PFSK-1 (cell line): ENCODE measurements around the gene IL18BP.

Source experiments
- FOXP2 ChIP-seq: optimal IDR thresholded peaks from 2 replicates; pipeline ENCODE3; 2011; ENCODE audit warnings: borderline replicate concordance, control low read depth, inconsistent platforms; ENCODE audit not compliant: insufficient read depth; ENCODE audit errors: extremely low read length, extremely low read depth
- POLR2AphosphoS5 ChIP-seq: IDR thresholded peaks from 2 replicates; pipeline ENCODE4 v1.6.1; 2012; ENCODE audit warnings: low read depth, mild to moderate bottlenecking, control low read depth, low read length, moderate library complexity
- REST ChIP-seq, 2 experiments: IDR thresholded peaks; 2 replicates each; pipeline versions ENCODE4 v1.6.1 to v1.8.0; 2011 to 2012; ENCODE audit warnings: low read depth in 2 of 2, low read length in 2 of 2, control low read depth in 1 of 2, inconsistent platforms in 1 of 2, mild to moderate bottlenecking in 1 of 2, moderate library complexity in 1 of 2; ENCODE audit not compliant: insufficient read depth in 1 of 2
- SIN3A ChIP-seq: IDR thresholded peaks from 2 replicates; pipeline ENCODE4 v1.6.1; 2012; ENCODE audit warnings: mild to moderate bottlenecking, low read length, moderate library complexity, borderline replicate concordance; ENCODE audit not compliant: insufficient read depth
- TAF1 ChIP-seq: IDR thresholded peaks from 2 replicates; pipeline ENCODE4 v1.6.1; 2012; ENCODE audit warnings: low read length, control low read depth, borderline replicate concordance; ENCODE audit not compliant: insufficient read depth

Gene IL18BP

GRCh38 chr11:71962428-71963038 lies 36.2 kb upstream of the IL18BP start:
- TF ChIP-seq TAF1 = no peak
- no peak for TF ChIP-seq SIN3A
- TF ChIP-seq POLR2AphosphoS5 = no peak

- TF ChIP-seq FOXP2 = no peak
- TF ChIP-seq TAF1 = no peak
- TF ChIP-seq REST (IDR thresholded peaks at IDR 0.05; ENCODE audit: insufficient read depth in 1 of 2, low read depth in 2 of 2, low read length in 2 of 2) = no peak
- TF ChIP-seq SIN3A = no peak
- no peak for TF ChIP-seq POLR2AphosphoS5
Measured at GRCh38 chr11:71963468-71963867, 35.2 kb upstream of the IL18BP start.

GRCh38 chr11:71964641-71965040 lies 34.1 kb upstream of the IL18BP start:
- TF ChIP-seq TAF1 (no peak), SIN3A (no peak), FOXP2 (no peak), REST (IDR thresholded peaks at IDR 0.05; ENCODE audit: insufficient read depth in 1 of 2, low read depth in 2 of 2, low read length in 2 of 2) (no peak), POLR2AphosphoS5 (no peak)

- no peak for TF ChIP-seq POLR2AphosphoS5
- TF ChIP-seq FOXP2 = no peak
- no peak for TF ChIP-seq TAF1
- TF ChIP-seq SIN3A = no peak
- no peak for TF ChIP-seq REST (IDR thresholded peaks at IDR 0.05; ENCODE audit: insufficient read depth in 1 of 2, low read depth in 2 of 2, low read length in 2 of 2)
Measured at GRCh38 chr11:71971680-71972079, 27.0 kb upstream of the IL18BP start.

- no peak for TF ChIP-seq SIN3A
- TF ChIP-seq TAF1 = no peak
- TF ChIP-seq REST (IDR thresholded peaks at IDR 0.05; ENCODE audit: insufficient read depth in 1 of 2, low read depth in 2 of 2, low read length in 2 of 2) = no peak
- TF ChIP-seq POLR2AphosphoS5 = no peak
- TF ChIP-seq FOXP2 = no peak
Measured at GRCh38 chr11:71976551-71976950, 22.2 kb upstream of the IL18BP start.
